HG03139 (cell line): ENCODE measurements around the gene SLC6A19.
"Not testable (repeated sequence)": the region's sequence is repeated elsewhere in the genome, so short reads cannot be mapped to it uniquely, and the experiment has no call there.

Experiments
- ATAC-seq: cut with Tn5 transposase; IDR thresholded peaks from one replicate; pipeline ENCODE4 v1.9.1; 2021; ENCODE audit not compliant: unreplicated experiment

SLC6A19 gene

DNA sequence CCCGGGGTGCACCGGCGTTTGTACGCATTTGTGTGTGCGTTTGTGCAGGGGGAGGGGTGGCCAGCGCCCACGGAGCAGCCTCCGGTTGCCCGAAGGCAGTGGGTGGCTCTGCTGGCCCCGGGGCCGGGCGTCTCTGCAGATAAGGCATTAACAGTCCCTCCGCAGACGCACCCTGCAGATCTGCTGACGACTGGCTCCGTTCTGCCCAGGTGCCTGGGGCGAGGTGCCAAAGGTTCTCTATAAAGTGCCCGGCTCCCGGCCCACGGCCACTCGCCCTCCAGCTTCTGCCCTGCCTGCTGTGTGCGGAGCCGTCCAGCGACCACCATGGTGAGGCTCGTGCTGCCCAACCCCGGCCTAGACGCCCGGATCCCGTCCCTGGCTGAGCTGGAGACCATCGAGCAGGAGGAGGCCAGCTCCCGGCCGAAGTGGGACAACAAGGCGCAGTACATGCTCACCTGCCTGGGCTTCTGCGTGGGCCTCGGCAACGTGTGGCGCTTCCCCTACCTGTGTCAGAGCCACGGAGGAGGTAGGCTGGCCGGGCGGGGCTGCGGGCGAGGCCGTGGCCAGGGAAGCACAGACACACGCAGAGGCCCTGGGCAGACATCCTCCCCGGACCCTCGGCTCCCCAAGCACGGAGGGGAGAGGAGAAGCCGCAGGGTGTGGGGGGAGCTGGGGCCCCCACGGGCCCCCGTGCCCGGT is at the start of gene SLC6A19:
TSS of gene SLC6A19 (plus strand) at position 269 of the 699 bp plus-strand sequence. CDS start at position 325, 56 bp downstream.
- no peak for ATAC-seq

- no peak for ATAC-seq
Observed at GRCh38 chr5:1152156-1152555, 49.2 kb upstream of the SLC6A19 start.

DNA sequence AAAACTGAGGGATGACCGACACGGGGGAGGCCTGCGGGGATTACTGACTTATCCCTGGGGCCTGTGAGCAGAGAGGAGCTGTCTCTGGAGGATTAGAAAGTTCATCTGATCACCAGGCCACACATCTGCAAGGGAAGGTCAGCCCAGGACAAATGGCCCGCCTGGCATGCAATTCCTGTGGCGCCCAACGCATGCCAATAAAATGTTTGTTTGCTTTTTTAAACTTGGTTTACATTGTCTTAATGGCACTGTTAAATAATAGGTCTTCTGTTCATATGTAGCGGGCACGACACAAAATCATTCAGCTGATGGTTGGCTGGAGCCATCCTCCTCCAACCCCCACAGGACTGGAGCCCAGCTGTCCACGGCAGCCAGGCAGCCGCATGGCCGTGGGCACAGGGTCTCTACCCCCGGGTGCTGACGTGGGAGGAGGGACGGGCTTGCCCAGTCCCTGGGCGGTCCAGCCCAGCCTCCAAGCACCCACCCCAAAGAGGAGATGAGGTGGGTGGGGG is 48.6 kb upstream of the SLC6A19 start:
- no peak for ATAC-seq

DNA sequence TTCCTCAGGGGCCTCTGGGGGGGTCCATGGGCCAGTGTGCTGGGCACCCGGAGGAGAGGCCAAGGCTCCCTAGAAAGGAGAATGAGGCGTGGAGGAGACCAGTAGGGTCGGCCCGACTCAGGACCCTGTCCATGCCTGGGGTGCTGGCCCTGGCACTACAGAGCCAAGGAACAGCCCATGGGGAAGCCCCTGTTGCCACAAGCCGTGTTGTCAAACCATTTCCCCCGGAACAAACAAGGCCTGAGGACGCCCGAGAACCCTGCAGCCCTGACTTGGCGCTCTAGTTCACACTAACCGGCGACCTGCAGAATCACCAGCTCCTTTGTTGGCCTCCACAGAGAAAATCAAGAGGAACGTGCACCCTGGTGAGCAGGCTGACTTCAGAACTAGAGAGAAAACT is 48.0 kb upstream of the SLC6A19 start:
- no peak for ATAC-seq

- no peak for ATAC-seq
Observed at GRCh38 chr5:1155191-1156032, 46.0 kb upstream of the SLC6A19 start.

- no peak for ATAC-seq
Observed at GRCh38 chr5:1156033-1156753, 45.2 kb upstream of the SLC6A19 start.

DNA sequence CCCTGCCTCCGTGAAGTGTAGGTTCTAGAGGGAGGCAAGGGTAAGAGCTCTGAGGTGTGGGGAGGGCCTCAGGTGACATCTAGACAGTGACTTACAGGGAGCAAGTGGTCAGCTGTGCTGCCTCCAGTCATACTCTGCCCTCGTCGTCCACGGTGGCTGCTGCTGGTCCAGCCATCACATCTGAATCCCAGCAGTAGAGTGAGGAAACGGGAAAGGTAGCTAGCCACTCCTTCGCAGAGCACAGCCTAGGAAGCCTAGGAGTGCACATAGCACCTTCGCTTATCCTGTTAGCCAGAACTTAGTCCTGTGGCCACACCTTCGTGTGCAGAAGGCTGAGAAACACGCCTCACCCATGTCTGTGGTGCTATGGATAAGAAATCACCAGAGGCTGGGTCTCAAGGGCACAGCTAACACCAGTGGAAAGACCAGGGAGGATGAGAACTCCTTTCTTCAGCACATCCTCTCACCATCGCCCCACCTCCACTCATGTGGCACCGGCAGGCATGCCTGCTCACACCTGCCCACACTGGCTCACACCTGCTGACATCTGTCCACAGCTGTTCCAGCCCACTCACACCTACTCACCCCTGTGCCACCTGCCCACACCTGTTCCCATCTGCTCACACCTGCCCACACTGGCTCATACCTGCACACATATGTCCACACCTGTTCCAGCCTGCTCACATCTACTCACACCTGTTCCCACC is 44.5 kb upstream of the SLC6A19 start:
- ATAC-seq = no peak

DNA sequence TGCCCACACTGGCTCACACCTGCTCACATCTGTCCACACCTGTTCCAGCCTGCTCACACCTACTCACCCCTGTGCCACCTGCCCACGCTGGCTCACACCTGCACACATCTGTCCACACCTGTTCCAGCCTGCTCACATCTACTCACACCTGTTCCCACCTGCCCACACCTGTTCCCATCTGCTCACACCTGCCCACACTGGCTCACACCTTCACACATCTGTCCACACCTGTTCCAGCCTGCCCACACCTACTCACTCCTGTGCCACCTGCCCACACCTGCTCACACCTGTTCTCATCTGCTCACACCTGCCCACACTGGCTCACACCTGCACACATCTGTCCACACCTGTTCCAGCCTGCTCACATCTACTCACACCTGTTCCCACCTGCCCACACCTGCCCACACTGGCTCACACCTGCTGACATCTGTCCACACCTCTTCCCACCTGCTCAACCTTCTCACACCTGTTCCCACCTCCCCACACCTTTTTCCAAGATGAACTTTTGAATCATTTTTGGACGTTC is 43.9 kb upstream of the SLC6A19 start:
- not testable (repeated sequence) for ATAC-seq

GRCh38 chr5:1158647-1159340 is 42.6 kb upstream of the SLC6A19 start:
- no peak for ATAC-seq

DNA sequence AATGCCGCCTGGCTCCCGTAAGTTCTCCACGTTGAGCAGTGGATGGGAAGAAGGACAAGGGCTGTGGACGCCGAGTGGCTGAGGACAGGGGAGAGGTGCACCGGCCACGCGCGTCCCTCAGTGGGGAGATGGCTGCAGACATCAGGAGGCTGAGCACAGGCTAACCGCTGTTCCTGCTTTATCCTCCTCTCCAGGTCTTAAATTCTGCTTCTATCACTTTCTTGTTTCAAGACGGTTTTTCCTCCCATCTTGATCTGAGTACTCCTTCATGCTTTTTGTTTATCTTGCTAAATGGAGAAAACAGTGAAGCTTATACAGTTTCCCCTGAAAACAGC is 42.1 kb upstream of the SLC6A19 start:
- ATAC-seq = no peak

DNA sequence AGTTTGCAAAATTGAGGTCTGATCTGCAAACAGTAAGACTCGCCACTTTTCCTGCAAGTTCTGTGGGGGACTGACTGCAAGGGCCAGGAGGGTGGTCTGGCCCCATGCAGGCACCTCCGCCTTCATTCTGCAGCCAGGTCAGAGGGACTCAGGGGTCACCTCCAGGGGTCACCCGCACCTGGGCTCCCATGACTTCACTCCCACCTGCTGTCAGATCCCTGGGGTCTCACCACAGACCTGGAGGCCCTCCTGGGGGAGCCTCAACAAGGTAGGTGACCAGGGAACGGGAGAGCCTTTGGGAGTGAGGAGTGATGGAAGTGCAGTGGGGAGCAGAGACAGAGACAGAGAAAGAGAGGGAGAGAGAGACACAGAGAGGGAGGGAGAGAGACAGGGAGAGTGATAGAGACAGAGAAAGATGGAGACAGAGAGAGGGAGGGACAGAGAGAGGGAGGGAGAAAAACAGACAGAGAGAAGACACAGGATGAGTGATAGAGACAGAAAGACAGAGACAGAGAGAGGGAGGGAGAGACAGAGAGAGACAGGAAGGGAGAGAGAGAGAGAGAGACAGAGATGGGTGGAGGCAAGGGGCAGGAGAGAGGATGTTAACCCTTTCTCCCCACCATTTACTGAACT is 41.5 kb upstream of the SLC6A19 start:
- no peak for ATAC-seq

DNA sequence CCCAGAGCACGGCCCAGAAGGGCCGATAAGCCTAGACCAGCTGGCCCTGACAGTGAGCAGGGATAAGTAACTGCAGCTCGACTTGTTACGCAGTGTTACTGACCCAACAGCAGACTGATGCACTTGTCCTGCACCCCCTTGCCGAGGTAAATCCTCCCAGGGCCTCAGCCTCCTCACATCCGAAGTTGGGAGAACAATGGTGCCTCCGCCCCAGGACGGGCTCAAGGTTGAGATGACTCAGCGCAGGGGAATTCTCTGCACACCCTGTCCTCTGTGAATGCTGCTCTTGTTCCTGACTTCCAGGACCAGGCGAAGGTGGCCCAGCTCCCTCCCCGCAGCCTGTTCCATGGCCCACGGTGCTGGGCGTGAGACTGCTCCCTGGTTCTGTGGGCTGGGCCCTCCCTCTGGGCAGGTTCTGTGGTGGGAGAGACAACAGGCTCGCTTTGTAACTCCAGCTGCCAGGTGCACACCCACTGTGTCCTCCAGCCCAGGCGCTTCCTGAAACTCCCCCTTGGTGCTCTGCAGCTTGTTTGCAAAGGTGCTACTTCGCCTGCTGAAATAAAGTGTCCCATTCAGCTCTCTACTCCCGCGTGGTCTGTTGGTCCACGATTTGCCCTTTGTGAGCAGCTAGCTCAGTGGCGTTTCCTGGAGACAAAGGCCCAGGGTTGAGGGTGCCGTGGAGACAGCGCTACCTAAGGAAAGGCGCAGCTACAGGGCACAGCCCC is 40.1 kb upstream of the SLC6A19 start:
- no peak for ATAC-seq

- no peak for ATAC-seq
Observed at GRCh38 chr5:1161833-1162229, 39.6 kb upstream of the SLC6A19 start.

DNA sequence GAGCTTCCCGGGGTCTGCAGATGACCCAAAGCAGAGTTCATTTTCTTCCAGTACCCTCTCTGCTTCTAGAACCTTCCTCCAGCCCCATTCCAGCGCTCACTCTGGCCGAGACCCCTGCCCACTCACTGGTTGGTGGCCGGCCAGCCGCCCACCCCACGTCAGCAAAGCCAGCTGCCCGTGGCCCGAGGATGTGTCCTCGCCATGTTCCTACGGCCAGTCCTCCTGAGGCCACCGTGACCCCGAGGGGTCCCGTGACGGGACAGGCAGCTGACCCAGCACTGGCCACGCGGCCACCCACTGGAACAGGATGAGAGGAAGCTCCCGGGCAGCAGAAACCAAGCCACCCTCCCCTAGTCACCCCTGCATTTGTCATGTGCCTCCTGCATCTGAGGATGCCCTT is 39.1 kb upstream of the SLC6A19 start:
- ATAC-seq = no peak

- ATAC-seq = no peak
Observed at GRCh38 chr5:1162751-1163150, 38.6 kb upstream of the SLC6A19 start.

DNA sequence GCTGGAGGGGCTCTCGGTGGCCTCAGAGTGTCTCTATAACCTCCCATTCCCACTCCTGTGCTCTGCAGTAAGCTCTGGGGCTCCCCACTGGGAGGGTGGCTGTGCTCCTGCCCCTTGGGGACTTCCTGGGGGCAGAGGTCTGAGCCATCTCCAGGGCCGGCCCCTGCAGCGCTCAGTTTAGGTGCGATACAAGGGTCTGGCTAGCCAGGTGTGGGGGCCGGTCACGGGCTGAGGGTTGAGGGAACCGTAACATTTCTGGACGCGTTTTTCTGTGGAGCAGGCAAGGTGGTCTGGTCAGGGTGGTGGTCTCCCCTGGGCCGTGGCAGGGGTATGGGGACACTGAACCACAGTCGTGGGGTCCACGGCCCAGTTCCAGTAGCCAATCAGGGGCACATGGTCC is 38.0 kb upstream of the SLC6A19 start:
- no peak for ATAC-seq

GRCh38 chr5:1163879-1164278 is 37.5 kb upstream of the SLC6A19 start:
- ATAC-seq = no peak

GRCh38 chr5:1164696-1165630 is 36.4 kb upstream of the SLC6A19 start:
- ATAC-seq = no peak
